Mucosa of descending colon (tissue), 3 donors: ENCODE data around the gene FOXN3. TPM values are rescaled to one million over a fixed set of nuclear protein-coding genes. Genes with fewer than 3 reads are reported as not detected.

Source experiments
- ATAC-seq: fragments of 200-7000 bp; cut with Tn5 transposase; one replicate; pipeline ENCODE4 v1.9.1; 2020; ENCODE audit warnings: mild to moderate bottlenecking, moderate library complexity
- DNase-seq, 3 donors: peaks; one replicate each; pipeline ENCODE4 v3.0.0-alpha.2; 2020
- H3K36me3 ChIP-seq: fragments of 200-600 bp; one replicate; pipeline ENCODE4 v1.8.0; 2021; ENCODE audit warnings: low read depth, mild to moderate bottlenecking
- H3K4me1 ChIP-seq: fragments of 200-600 bp; one replicate; pipeline ENCODE4 v1.8.0; 2021; ENCODE audit warnings: low read depth, mild to moderate bottlenecking
- H3K4me3 ChIP-seq: fragments of 200-600 bp; one replicate; pipeline ENCODE4 v1.8.0; 2021; ENCODE audit warnings: mild to moderate bottlenecking
- H3K9me3 ChIP-seq: fragments of 200-600 bp; one replicate; pipeline ENCODE4 v1.8.0; 2021; ENCODE audit warnings: mild to moderate bottlenecking
- intact Hi-C, 2 donors: fragments of 100-400 bp; cut with DNase I in 1 of 2; cut with micrococcal nuclease in 1 of 2; formaldehyde crosslinking; loops; one replicate each; pipeline versions ENCODE4 v1.11.0 to v1.11.1; 2022; cut with DNase I, micrococcal nuclease
- total RNA-seq, 3 donors: library from RNA; stranded (reverse); fragmentation: NEBNext Ultra II Directional in 2 of 3; extraction: Animal tissue kit (Norgen Biotek cat#: 25700) in 2 of 3; gene quantifications; one replicate each; pipeline versions ENCODE4 v1.2.1 to v1.2.4, GENCODE V29; 2021 to 2023
- TF ChIP-seq, protein P1 (sequence below): fragments of 200-600 bp; IDR thresholded peaks from one replicate; pipeline ENCODE4 v1.8.0; 2022; ENCODE audit warnings: antibody characterized with exemption, mild to moderate bottlenecking
- donor health status: DM: no; HTN: no; CAD: no; lungs with moderate emphysema.
- donor health status: DM: no; HTN: no; CAD: no.
- donor health status: DM: no; HTN: yes; CAD: no.

The FOXN3 gene
- total RNA-seq, 3 donors from 2014 or later = 77.4 to 154 (median 113) TPM

DNA sequence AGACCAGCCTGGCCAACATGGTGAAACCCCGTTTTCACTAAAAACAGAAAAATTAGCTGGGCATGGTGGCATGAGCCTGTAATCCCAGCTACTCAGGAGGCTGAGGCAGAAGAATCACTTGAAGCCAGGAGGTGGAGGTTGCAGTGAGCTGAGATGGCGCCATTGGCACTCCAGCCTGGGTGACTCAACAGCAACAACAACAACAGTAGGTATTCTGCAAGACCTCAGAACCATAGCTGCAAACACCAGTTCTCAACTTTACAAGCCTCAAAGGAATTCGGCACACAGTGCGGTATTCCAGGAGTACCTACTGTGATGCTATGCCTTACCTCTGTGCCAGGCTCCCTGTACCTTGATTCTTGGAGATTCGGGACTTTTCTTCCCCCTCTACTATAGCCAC is 15.8 kb downstream of the FOXN3 start:
- DNase-seq = no peak
- TF ChIP-seq, protein P1, sequence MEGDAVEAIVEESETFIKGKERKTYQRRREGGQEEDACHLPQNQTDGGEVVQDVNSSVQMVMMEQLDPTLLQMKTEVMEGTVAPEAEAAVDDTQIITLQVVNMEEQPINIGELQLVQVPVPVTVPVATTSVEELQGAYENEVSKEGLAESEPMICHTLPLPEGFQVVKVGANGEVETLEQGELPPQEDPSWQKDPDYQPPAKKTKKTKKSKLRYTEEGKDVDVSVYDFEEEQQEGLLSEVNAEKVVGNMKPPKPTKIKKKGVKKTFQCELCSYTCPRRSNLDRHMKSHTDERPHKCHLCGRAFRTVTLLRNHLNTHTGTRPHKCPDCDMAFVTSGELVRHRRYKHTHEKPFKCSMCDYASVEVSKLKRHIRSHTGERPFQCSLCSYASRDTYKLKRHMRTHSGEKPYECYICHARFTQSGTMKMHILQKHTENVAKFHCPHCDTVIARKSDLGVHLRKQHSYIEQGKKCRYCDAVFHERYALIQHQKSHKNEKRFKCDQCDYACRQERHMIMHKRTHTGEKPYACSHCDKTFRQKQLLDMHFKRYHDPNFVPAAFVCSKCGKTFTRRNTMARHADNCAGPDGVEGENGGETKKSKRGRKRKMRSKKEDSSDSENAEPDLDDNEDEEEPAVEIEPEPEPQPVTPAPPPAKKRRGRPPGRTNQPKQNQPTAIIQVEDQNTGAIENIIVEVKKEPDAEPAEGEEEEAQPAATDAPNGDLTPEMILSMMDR = no peak
- H3K36me3 ChIP-seq = no peaks in the 10 kb centered on the region
- H3K4me1 ChIP-seq = no peaks in the 10 kb centered on the region
- no peaks in the 10 kb centered on the region for H3K9me3 ChIP-seq
- H3K4me3 ChIP-seq = no peak overlapping the region
- ATAC-seq = no peak
- intact Hi-C loops = no loop called here

DNA sequence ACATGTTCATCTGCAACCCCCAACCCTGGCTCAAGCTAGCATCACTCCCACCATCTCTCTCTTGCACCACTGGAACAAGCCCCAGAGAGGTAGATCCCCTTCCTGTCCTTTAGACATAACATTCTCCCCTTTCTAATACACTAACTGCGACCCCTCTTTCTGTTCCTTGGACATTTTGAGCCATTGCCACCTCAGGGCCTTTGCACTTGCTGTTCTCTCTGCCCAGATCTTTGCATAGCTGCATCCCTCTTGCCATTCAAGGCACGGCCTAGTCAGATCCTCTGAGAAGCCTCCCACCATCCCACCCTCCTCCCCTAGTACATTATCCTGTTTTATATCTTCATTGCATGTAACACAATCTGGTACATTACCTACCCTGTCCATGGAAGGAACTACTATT is 16.5 kb downstream of the FOXN3 start:
- TF ChIP-seq, protein P1 = no peak
- ATAC-seq = no peak
- no peaks in the 10 kb centered on the region for H3K9me3 ChIP-seq
- H3K4me3 ChIP-seq = no peak overlapping the region
- no peaks in the 10 kb centered on the region for H3K4me1 ChIP-seq
- no peak for DNase-seq
- intact Hi-C loops = no loop called here
- no peaks in the 10 kb centered on the region for H3K36me3 ChIP-seq

- ATAC-seq = peak; percentile 72
- intact Hi-C loops = no loop called here
- no peak for DNase-seq
- Histone ChIP-seq H3K36me3 (no peaks in the 10 kb centered on the region), H3K4me3 (no peak overlapping the region), H3K4me1 (no peaks in the 10 kb centered on the region), H3K9me3 (no peaks in the 10 kb centered on the region)
- TF ChIP-seq, protein P1 = no peak
These were observed 17.4 kb downstream of the FOXN3 start for GRCh38 chr14:89399594-89400068.

DNA sequence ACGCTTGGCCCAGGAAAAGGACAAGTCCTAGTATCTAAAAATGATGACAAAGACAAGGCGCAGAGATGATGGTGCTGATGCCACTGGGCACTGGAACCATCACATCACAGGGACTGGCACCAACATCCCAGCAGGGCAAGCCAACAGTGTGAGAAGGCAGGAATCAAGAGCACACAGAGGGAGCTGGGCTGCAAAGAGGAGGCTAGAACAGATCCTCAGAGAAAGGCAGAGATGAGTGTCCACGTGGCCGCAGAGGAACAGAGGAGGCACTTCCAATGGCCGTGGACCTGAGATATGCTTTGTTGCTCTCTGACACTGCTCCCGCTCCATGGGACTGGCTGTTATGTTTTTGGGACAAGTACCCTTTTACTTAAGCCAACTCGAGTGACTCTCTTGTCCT is 17.9 kb downstream of the FOXN3 start:
- H3K9me3 ChIP-seq = no peaks in the 10 kb centered on the region
- no peaks in the 10 kb centered on the region for H3K36me3 ChIP-seq
- no peak for DNase-seq
- no peaks in the 10 kb centered on the region for H3K4me1 ChIP-seq
- intact Hi-C loops = no loop called here
- peak; percentile 12 for ATAC-seq
- no peak overlapping the region for H3K4me3 ChIP-seq
- TF ChIP-seq, protein P1 = no peak

DNA sequence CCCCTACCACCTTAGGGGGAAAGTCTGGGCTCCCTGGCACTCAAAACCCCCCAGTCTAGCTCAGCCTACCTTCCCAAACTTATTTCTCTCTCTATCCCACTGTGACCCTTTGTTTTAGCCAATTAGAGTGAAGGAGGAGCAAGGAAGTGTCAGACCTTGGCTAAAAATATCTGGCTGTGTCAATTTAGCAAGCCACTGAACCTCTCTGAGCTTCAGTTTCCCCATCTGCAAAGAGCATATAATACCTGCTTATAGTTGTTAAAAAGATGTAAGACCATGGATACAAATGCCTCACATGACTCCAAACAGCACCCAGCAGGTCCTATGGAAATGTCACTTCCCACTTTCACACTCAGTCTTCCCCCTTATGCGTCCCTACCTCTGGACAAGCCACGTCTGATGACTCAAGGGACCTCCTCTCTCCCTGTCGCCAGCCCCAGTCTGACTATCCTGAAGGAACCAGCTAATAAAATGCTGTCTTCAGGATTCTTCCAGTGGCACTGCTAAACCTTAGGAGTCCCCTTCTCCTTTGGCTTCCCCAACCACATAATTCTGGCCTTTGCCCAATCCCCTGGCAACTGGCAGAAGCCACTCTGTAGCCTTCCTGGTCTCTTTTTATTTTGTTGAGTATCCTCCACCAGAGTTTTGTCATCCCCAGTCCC is 19.3 kb downstream of the FOXN3 start:
- ATAC-seq = no peak
- DNase-seq = no peak
- TF ChIP-seq, protein P1 = no peak
- Histone ChIP-seq H3K9me3 (no peaks in the 10 kb centered on the region), H3K4me3 (no peak overlapping the region), H3K36me3 (no peaks in the 10 kb centered on the region), H3K4me1 (no peaks in the 10 kb centered on the region)
- intact Hi-C loops = no loop called here

- Histone ChIP-seq H3K9me3 (no peaks in the 10 kb centered on the region), H3K36me3 (no peaks in the 10 kb centered on the region), H3K4me1 (no peaks in the 10 kb centered on the region), H3K4me3 (no peak overlapping the region)
- TF ChIP-seq, protein P1 = no peak
- no peak for DNase-seq
- intact Hi-C loops = no loop called here
- no peak for ATAC-seq
These were observed 22.1 kb downstream of the FOXN3 start for GRCh38 chr14:89394972-89395371.
